H1 (cell line): ENCODE data around the gene RPAP3. TPM values are rescaled to one million over a fixed set of nuclear protein-coding genes. Genes with fewer than 3 reads are reported as not detected.

Source experiments
- CTCF ChIA-PET: fragments of 300-600 bp; sonication (Branson Sonifier 250); formaldehyde crosslinking; loops from one replicate; lab custom pipeline; 2021; ENCODE audit not compliant: partially characterized antibody; lab: Charles Lee
- POLR2A ChIA-PET: fragments of 300-600 bp; sonication (Branson Sonifier 250); formaldehyde crosslinking; loops from one replicate; lab custom pipeline; 2021; ENCODE audit warnings: inconsistent platforms; ENCODE audit not compliant: partially characterized antibody; lab: Charles Lee
- DNase-seq, 2 experiments: peaks; one replicate each; pipeline versions ENCODE4 v3.0.0 to v3.0.0-alpha.2; 2010 to 2022; ENCODE audit warnings: low spot score in 2 of 2, low read depth in 1 of 2, mixed read lengths in 1 of 2
- FAIRE-seq: peaks from 2 replicates; lab custom pipeline; 2011; peaks lifted over from hg19 to GRCh38; lab: Jason Lieb, UNC
- H2AFZ ChIP-seq: 2 replicates; pipeline ENCODE4 v1.8.1; 2012; ENCODE audit warnings: low read length, inconsistent platforms
- H2AK5ac ChIP-seq: 2 replicates; pipeline ENCODE4 v1.6.1; 2013; ENCODE audit warnings: low read depth, low read length
- H2BK120ac ChIP-seq: replicated peaks from 2 replicates; pipeline ENCODE3; 2013; ENCODE audit warnings: low read depth, low read length, inconsistent platforms
- H2BK12ac ChIP-seq: 2 replicates; pipeline ENCODE4 v1.6.1; 2013; ENCODE audit warnings: low read depth, low read length
- H2BK15ac ChIP-seq: 2 replicates; pipeline ENCODE4 v1.6.1; 2013; ENCODE audit warnings: low read length
- H2BK20ac ChIP-seq: 2 replicates; pipeline ENCODE4 v1.6.1; 2013; ENCODE audit warnings: low read length
- H2BK5ac ChIP-seq: 2 replicates; pipeline ENCODE4 v1.6.1; 2013; ENCODE audit warnings: low read depth, low read length
- H3K14ac ChIP-seq: 2 replicates; pipeline ENCODE4 v1.6.1; 2013; ENCODE audit warnings: inconsistent platforms; ENCODE audit not compliant: insufficient read length
- H3K18ac ChIP-seq: 2 replicates; pipeline ENCODE4 v1.6.1; 2013; ENCODE audit warnings: low read length; ENCODE audit errors: extremely low read depth
- H3K23ac ChIP-seq: 2 replicates; pipeline ENCODE4 v1.6.1; 2013; ENCODE audit warnings: inconsistent platforms; ENCODE audit not compliant: insufficient read length
- H3K23me2 ChIP-seq: 2 replicates; pipeline ENCODE4 v1.6.1; 2013; ENCODE audit warnings: low read depth, low read length
- H3K27ac ChIP-seq: 2 replicates; pipeline ENCODE4 v1.6.1; 2011; ENCODE audit warnings: low read depth, low read length, inconsistent platforms
- H3K27me3 ChIP-seq, 4 experiments: replicated peaks in 1 of 4; 1 replicate in 1 of 4; 2 replicates in 3 of 4; pipeline versions ENCODE4 v1.6.1 to v1.8.1; 2011 to 2013; ENCODE audit warnings: low read length in 3 of 4, mild to moderate bottlenecking in 3 of 4, inconsistent platforms in 2 of 4, mixed read lengths in 2 of 4, moderate library complexity in 1 of 4; ENCODE audit not compliant: control insufficient read depth in 3 of 4, insufficient read depth in 3 of 4; ENCODE audit errors: extremely low read depth in 1 of 4
- H3K36me3 ChIP-seq, 4 experiments: 2 replicates each; pipeline versions ENCODE4 v1.6.1 to v1.8.1; 2011 to 2013; ENCODE audit warnings: mild to moderate bottlenecking in 4 of 4, low read length in 3 of 4, moderate library complexity in 2 of 4, control low read depth in 1 of 4, inconsistent platforms in 1 of 4; ENCODE audit not compliant: insufficient read depth in 4 of 4, control insufficient read depth in 2 of 4
- H3K4ac ChIP-seq: replicated peaks from 2 replicates; pipeline ENCODE3; 2013; ENCODE audit warnings: low read length, low read depth, mixed read lengths, inconsistent platforms; ENCODE audit not compliant: insufficient read length
- H3K4me1 ChIP-seq, 4 experiments: replicated peaks in 1 of 4; 1 replicate in 1 of 4; 2 replicates in 3 of 4; pipeline versions ENCODE4 v1.6.1 to v1.8.1; 2011 to 2013; ENCODE audit warnings: low read length in 3 of 4, inconsistent platforms in 2 of 4, mixed read lengths in 1 of 4; ENCODE audit not compliant: insufficient read depth in 4 of 4, control insufficient read depth in 3 of 4
- H3K4me2 ChIP-seq, 2 experiments: 2 replicates each; pipeline versions ENCODE4 v1.6.1 to v1.8.1; 2011 to 2013; ENCODE audit warnings: low read depth in 2 of 2, low read length in 2 of 2, control low read depth in 1 of 2, inconsistent platforms in 1 of 2, mild to moderate bottlenecking in 1 of 2; ENCODE audit not compliant: insufficient read depth in 1 of 2
- H3K4me3 ChIP-seq, 4 experiments: fragments of 200-600, 300-600 bp in 1 of 4; sonication (generic), shearing (Covaris generic), sonication (Bioruptor Twin) in 1 of 4; 2 replicates each; pipeline versions ENCODE4 v1.5.1 to v1.8.1; 2011 to 2016; ENCODE audit warnings: low read length in 4 of 4, low read depth in 3 of 4, control low read depth in 2 of 4, inconsistent platforms in 2 of 4, mild to moderate bottlenecking in 2 of 4, mixed read lengths in 1 of 4, moderate library complexity in 1 of 4; ENCODE audit not compliant: insufficient read depth in 2 of 4; ENCODE audit errors: extremely low read depth in 1 of 4
- H3K56ac ChIP-seq: replicated peaks from 2 replicates; pipeline ENCODE3; 2013; ENCODE audit warnings: low read depth, mild to moderate bottlenecking, mixed read lengths, low read length, inconsistent platforms; ENCODE audit not compliant: insufficient read length
- H3K79me1 ChIP-seq: 2 replicates; pipeline ENCODE4 v1.6.1; 2013; ENCODE audit warnings: low read depth, low read length, control low read depth
- H3K79me2 ChIP-seq, 2 experiments: 2 replicates each; pipeline versions ENCODE4 v1.6.1 to v1.8.1; 2012 to 2013; ENCODE audit warnings: low read length in 2 of 2, mild to moderate bottlenecking in 2 of 2, inconsistent platforms in 1 of 2; ENCODE audit not compliant: insufficient read depth in 2 of 2, control insufficient read depth in 1 of 2
- H3K9ac ChIP-seq, 4 experiments: replicated peaks in 1 of 4; 1 replicate in 1 of 4; 2 replicates in 3 of 4; pipeline versions ENCODE4 v1.6.1 to v1.8.1; 2011 to 2013; ENCODE audit warnings: low read depth in 3 of 4, low read length in 3 of 4, control low read depth in 2 of 4, mild to moderate bottlenecking in 2 of 4, moderate library complexity in 2 of 4, inconsistent platforms in 1 of 4; ENCODE audit errors: extremely low read depth in 1 of 4
- H3K9me3 ChIP-seq, 2 experiments: 2 replicates each; pipeline versions ENCODE4 v1.6.1 to v1.8.1; 2012 to 2013; ENCODE audit warnings: mild to moderate bottlenecking in 2 of 2, moderate library complexity in 2 of 2, control low read depth in 1 of 2, inconsistent platforms in 1 of 2, low read depth in 1 of 2, low read length in 1 of 2, mixed read lengths in 1 of 2; ENCODE audit not compliant: insufficient read depth in 2 of 2
- H4K20me1 ChIP-seq, 2 experiments: replicated peaks in 1 of 2; 2 replicates each; pipeline versions ENCODE3 to v1.8.1; 2011 to 2013; ENCODE audit warnings: inconsistent platforms in 2 of 2, low read length in 2 of 2, mild to moderate bottlenecking in 1 of 2; ENCODE audit not compliant: insufficient read depth in 2 of 2, control insufficient read depth in 1 of 2
- H4K5ac ChIP-seq: 2 replicates; pipeline ENCODE4 v1.6.1; 2013; ENCODE audit warnings: low read length, low read depth, mixed read lengths, inconsistent platforms; ENCODE audit not compliant: insufficient read length
- H4K8ac ChIP-seq: 2 replicates; pipeline ENCODE4 v1.8.0; 2013; ENCODE audit warnings: mild to moderate bottlenecking, moderate library complexity, low read length, inconsistent platforms; ENCODE audit not compliant: insufficient read depth; ENCODE audit errors: extremely low read depth
- H4K91ac ChIP-seq: replicated peaks from 2 replicates; pipeline ENCODE3; 2013; ENCODE audit warnings: low read length, mixed read lengths, inconsistent platforms; ENCODE audit not compliant: insufficient read length
- CTBP2 ChIP-seq: IDR thresholded peaks from 2 replicates; pipeline ENCODE4 v1.7.0; 2011; ENCODE audit warnings: borderline replicate concordance, mild to moderate bottlenecking, moderate library complexity, mixed read lengths, low read length; ENCODE audit not compliant: insufficient read depth, insufficient read length
- JUN ChIP-seq: IDR thresholded peaks from 2 replicates; pipeline ENCODE4 v1.6.1; 2011; ENCODE audit warnings: low read depth, mild to moderate bottlenecking, improper control_type of control experiment, low read length
- SUZ12 ChIP-seq: fragments of 200-600 bp; sonication (generic); IDR thresholded peaks from 2 replicates; pipeline ENCODE4 v1.6.1; 2012; ENCODE audit warnings: mild to moderate bottlenecking, inconsistent platforms, low read length, moderate library complexity, mixed read lengths
- polyA plus RNA-seq, 7 experiments: library from polyadenylated mRNA; depleted of rRNA in 3 of 7; stranded (reverse) in 5 of 7; unstranded in 2 of 7; fragments of >200 nt in 5 of 7; fragments of 200-250 nt in 2 of 7; gene quantifications; 1 replicate in 5 of 7; 2 replicates in 1 of 7; 4 replicates in 1 of 7; pipeline versions ENCODE4 v1.2.1 to v1.2.3, GENCODE V29; 2011 to 2013; ENCODE audit warnings: missing spikeins in 2 of 7, mixed read lengths in 2 of 7
- total RNA-seq: library from RNA; stranded (reverse); fragmentation: NEBNext Ultra II Directional; extraction: Animal tissue kit (Norgen Biotek cat#: 25700); gene quantifications from 2 replicates; pipeline ENCODE4 v1.2.1, GENCODE V29; 2021
- TF ChIP-seq, protein P1 (sequence below): IDR thresholded peaks from 2 replicates; pipeline ENCODE4 v1.6.1; 2012; ENCODE audit warnings: low read length, inconsistent platforms

The RPAP3 gene
- total and polyA plus RNA-seq, 2 of the 8 experiments (the other 6 are each of a cell fraction or from before 2014, with no cell fraction given) = 6.4 to 60.5 TPM

DNA sequence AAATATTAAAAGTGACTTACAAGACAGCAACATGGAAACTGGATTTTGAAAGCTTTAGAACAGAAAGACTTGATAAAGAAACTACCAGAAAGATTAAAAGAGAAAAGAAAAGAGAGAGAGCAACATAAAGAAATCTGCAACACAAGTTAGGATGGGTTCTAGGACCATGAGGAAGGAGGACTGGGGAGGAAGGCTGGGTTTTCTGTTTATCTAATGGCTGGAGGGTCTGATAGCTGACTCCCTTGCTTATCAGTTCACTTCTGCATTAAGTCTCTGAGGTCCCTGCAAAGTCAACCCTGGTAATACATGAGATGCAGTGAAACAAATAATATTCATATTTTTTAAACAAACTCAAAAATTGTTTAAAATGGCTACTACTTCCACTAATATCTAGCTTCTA, 90.1 kb downstream of the RPAP3 start:
- no peak for TF ChIP-seq JUN
- TF ChIP-seq, protein P1, sequence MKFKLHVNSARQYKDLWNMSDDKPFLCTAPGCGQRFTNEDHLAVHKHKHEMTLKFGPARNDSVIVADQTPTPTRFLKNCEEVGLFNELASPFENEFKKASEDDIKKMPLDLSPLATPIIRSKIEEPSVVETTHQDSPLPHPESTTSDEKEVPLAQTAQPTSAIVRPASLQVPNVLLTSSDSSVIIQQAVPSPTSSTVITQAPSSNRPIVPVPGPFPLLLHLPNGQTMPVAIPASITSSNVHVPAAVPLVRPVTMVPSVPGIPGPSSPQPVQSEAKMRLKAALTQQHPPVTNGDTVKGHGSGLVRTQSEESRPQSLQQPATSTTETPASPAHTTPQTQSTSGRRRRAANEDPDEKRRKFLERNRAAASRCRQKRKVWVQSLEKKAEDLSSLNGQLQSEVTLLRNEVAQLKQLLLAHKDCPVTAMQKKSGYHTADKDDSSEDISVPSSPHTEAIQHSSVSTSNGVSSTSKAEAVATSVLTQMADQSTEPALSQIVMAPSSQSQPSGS = no peak
- TF ChIP-seq CTBP2 = no peak
- no peak for TF ChIP-seq SUZ12
- Histone ChIP-seq H3K27ac (no peak overlapping the region), H2AFZ (no peak overlapping the region), H3K4me3 (no peak overlapping the region), H4K5ac (no peak overlapping the region), H3K18ac (no peak overlapping the region), H4K8ac (no peak overlapping the region), H4K20me1 (no peaks in the 10 kb centered on the region), H3K14ac (no peak overlapping the region), H3K27me3 (no peaks in the 10 kb centered on the region), H3K9ac (no peak overlapping the region), H3K4me1 (no peaks in the 10 kb centered on the region), H2BK12ac (no peak overlapping the region), H2BK20ac (no peak overlapping the region), H4K91ac (no peak overlapping the region), H3K79me1 (no peaks in the 10 kb centered on the region), H3K9me3 (peaks cover 30% of the 10 kb centered on the region in 2 experiments), H2AK5ac (no peak overlapping the region), H3K23me2 (no peaks in the 10 kb centered on the region; the same call in 1 of the 2 replicates), H3K79me2 (no peaks in the 10 kb centered on the region), H3K56ac (no peak overlapping the region), H2BK5ac (no peak overlapping the region), H3K4ac (no peak overlapping the region), H2BK120ac (no peak overlapping the region), H3K4me2 (no peak overlapping the region), H3K23ac (no peak overlapping the region), H2BK15ac (no peak overlapping the region), H3K36me3 (0 out of 8 replicates have a peak, but pooled peaks cover 0 to 3% (median 0%) of the 10 kb centered on the region in 4 experiments)
- DNase-seq (no peak), FAIRE-seq (no peak)
- POLR2A ChIA-PET = no interaction called here
- CTCF ChIA-PET = interaction anchor here (0.9 kb wide), 1 partner anchor 12 kb away, joined by 5 read pairs; no protein-coding TSS in a partner anchor
